Astrocyte (in vitro differentiated cells and primary cell): ENCODE measurements around the gene YEATS4. TPM values are rescaled to one million over a fixed set of nuclear protein-coding genes. Genes with fewer than 3 reads are reported as not detected.

Source experiments
- DNase-seq: peaks from one replicate; pipeline ENCODE4 v3.0.0-alpha.2; 2010; ENCODE audit warnings: low read depth
- FAIRE-seq: peaks from 2 replicates; lab custom pipeline; 2011; peaks lifted over from hg19 to GRCh38; lab: Jason Lieb, UNC
- H2AFZ ChIP-seq: 2 replicates; pipeline ENCODE4 v1.6.0; 2012; ENCODE audit warnings: low read depth, low read length, inconsistent platforms
- H3K27ac ChIP-seq: 2 replicates; pipeline ENCODE4 v1.5.1; 2011; ENCODE audit warnings: low read depth, low read length, inconsistent platforms
- H3K27me3 ChIP-seq: 2 replicates; pipeline ENCODE4 v1.6.0; 2011; ENCODE audit warnings: low read length, inconsistent platforms; ENCODE audit not compliant: insufficient read depth
- H3K36me3 ChIP-seq: 2 replicates; pipeline ENCODE4 v1.5.1; 2011; ENCODE audit warnings: low read length, inconsistent platforms; ENCODE audit not compliant: insufficient read depth
- H3K4me1 ChIP-seq: 2 replicates; pipeline ENCODE4 v1.5.1; 2011; ENCODE audit warnings: low read length, inconsistent platforms; ENCODE audit not compliant: insufficient read depth
- H3K4me2 ChIP-seq: 2 replicates; pipeline ENCODE4 v1.6.0; 2012; ENCODE audit warnings: low read length, inconsistent platforms
- H3K4me3 ChIP-seq: 2 replicates; pipeline ENCODE4 v1.5.1; 2011; ENCODE audit warnings: low read depth, mild to moderate bottlenecking, low read length, inconsistent platforms; ENCODE audit not compliant: insufficient read depth
- H3K79me2 ChIP-seq: 2 replicates; pipeline ENCODE4 v1.6.0; 2012; ENCODE audit warnings: mild to moderate bottlenecking, low read length, inconsistent platforms; ENCODE audit not compliant: insufficient read depth
- H3K9ac ChIP-seq: 2 replicates; pipeline ENCODE4 v1.6.0; 2012; ENCODE audit warnings: mild to moderate bottlenecking, low read length, inconsistent platforms
- H3K9me3 ChIP-seq: 2 replicates; pipeline ENCODE4 v1.5.1; 2012; ENCODE audit warnings: low read depth, mild to moderate bottlenecking, low read length, inconsistent platforms; ENCODE audit not compliant: insufficient read depth
- H4K20me1 ChIP-seq: 2 replicates; pipeline ENCODE4 v1.6.0; 2012; ENCODE audit warnings: low read length, inconsistent platforms; ENCODE audit not compliant: insufficient read depth
- H3K27ac Mint-ChIP-seq: one replicate; pipeline ENCODE4 v1.8.0; 2021; ENCODE audit warnings: mild to moderate bottlenecking, mixed read lengths; ENCODE audit not compliant: unreplicated experiment
- H3K27me3 Mint-ChIP-seq: one replicate; pipeline ENCODE4 v1.8.0; 2021; ENCODE audit warnings: low read depth, mixed read lengths; ENCODE audit not compliant: unreplicated experiment
- H3K36me3 Mint-ChIP-seq: one replicate; pipeline ENCODE4 v1.8.0; 2021; ENCODE audit warnings: low read depth, mixed read lengths; ENCODE audit not compliant: unreplicated experiment
- H3K4me1 Mint-ChIP-seq: one replicate; pipeline ENCODE4 v1.8.0; 2021; ENCODE audit warnings: low read depth, mixed read lengths; ENCODE audit not compliant: unreplicated experiment
- H3K4me3 Mint-ChIP-seq: one replicate; pipeline ENCODE4 v1.8.0; 2021; ENCODE audit warnings: mild to moderate bottlenecking, moderate library complexity, mixed read lengths; ENCODE audit not compliant: unreplicated experiment
- H3K9me3 Mint-ChIP-seq: one replicate; pipeline ENCODE4 v1.8.0; 2021; ENCODE audit warnings: mild to moderate bottlenecking, mixed read lengths; ENCODE audit not compliant: unreplicated experiment
- EZH2 ChIP-seq: IDR thresholded peaks from 2 replicates; pipeline ENCODE4 v1.6.1; 2012; ENCODE audit warnings: mild to moderate bottlenecking, low read length, inconsistent platforms; ENCODE audit not compliant: insufficient read depth
- total RNA-seq: library from RNA; stranded (reverse); gene quantifications from 2 replicates; pipeline ENCODE4 v1.2.1, GENCODE V29; 2021
- TF ChIP-seq, protein P1 (sequence below): IDR thresholded peaks from 2 replicates; pipeline ENCODE4 v1.5.1; 2011; ENCODE audit warnings: low read depth, mild to moderate bottlenecking, inconsistent platforms, low read length, moderate library complexity; ENCODE audit not compliant: insufficient read depth

Gene YEATS4
- total RNA-seq, 1 donor from 2014 or later: 11.6 TPM

DNA sequence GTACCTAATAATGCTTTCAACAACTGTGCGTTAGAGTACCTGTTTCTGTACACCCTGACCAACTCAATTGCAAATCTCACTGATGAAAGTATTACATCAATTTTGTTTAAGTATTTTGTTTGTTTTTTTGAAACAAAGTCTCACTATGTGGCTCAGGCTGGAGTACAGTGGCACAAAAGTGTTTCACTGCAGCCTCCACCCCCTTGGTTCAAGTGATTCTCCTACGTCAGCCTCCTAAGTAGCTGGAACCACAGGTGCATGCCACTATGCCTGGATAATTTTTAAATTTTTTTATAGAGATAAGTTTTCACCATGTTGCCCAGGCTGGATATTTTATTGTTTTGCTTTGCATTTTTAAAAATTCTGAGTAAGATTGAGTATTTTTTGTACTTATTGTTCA, 46.7 kb downstream of the YEATS4 start:
- FAIRE-seq (no peak), DNase-seq (peak; percentile 55)
- Histone ChIP-seq H4K20me1 (no peaks in the 10 kb centered on the region), H3K27me3 (no peaks in the 10 kb centered on the region), H3K9me3 (no peaks in the 10 kb centered on the region), H3K27ac (peak overlapping the region; percentile 97), H3K79me2 (no peaks in the 10 kb centered on the region), H3K36me3 (no peaks in the 10 kb centered on the region), H3K9ac (peak overlapping the region; percentile 73), H3K4me2 (peak overlapping the region; percentile 71), H3K4me3 (no peak overlapping the region), H2AFZ (no peak overlapping the region), H3K4me1 (peaks cover 18% of the 10 kb centered on the region)
- H3K36me3 Mint-ChIP-seq: peaks cover 2% of the 10 kb centered on the region
- peaks cover 27% of the 10 kb centered on the region for H3K4me1 Mint-ChIP-seq
- H3K4me3 Mint-ChIP-seq: no peak overlapping the region
- H3K27ac Mint-ChIP-seq: peak overlapping the region; percentile 73
- H3K9me3 Mint-ChIP-seq: no peaks in the 10 kb centered on the region
- TF ChIP-seq, protein P1, sequence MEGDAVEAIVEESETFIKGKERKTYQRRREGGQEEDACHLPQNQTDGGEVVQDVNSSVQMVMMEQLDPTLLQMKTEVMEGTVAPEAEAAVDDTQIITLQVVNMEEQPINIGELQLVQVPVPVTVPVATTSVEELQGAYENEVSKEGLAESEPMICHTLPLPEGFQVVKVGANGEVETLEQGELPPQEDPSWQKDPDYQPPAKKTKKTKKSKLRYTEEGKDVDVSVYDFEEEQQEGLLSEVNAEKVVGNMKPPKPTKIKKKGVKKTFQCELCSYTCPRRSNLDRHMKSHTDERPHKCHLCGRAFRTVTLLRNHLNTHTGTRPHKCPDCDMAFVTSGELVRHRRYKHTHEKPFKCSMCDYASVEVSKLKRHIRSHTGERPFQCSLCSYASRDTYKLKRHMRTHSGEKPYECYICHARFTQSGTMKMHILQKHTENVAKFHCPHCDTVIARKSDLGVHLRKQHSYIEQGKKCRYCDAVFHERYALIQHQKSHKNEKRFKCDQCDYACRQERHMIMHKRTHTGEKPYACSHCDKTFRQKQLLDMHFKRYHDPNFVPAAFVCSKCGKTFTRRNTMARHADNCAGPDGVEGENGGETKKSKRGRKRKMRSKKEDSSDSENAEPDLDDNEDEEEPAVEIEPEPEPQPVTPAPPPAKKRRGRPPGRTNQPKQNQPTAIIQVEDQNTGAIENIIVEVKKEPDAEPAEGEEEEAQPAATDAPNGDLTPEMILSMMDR: no peak
- no peak for TF ChIP-seq EZH2
- H3K27me3 Mint-ChIP-seq: no peaks in the 10 kb centered on the region

DNA sequence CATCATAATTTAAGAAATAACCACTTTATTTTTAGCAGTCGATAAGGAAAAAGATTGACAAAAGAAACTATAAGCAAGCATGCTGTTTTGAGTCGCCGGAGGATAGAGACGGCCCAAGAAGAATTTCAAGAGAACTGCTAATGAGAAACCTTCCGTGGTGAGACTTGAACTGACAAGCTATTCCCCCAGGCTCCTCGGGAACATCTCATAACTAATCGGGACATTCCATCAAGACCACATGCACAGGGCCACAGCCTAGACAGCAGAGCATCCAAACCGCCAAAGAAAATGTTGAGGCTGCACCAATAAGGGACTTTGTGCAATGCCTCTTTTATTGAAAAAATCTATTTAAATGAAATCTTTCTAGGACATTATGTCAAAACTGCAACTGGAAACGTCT, 51.0 kb downstream of the YEATS4 start:
- no peak for FAIRE-seq
- peaks cover 19% of the 10 kb centered on the region for H3K4me1 Mint-ChIP-seq

DNA sequence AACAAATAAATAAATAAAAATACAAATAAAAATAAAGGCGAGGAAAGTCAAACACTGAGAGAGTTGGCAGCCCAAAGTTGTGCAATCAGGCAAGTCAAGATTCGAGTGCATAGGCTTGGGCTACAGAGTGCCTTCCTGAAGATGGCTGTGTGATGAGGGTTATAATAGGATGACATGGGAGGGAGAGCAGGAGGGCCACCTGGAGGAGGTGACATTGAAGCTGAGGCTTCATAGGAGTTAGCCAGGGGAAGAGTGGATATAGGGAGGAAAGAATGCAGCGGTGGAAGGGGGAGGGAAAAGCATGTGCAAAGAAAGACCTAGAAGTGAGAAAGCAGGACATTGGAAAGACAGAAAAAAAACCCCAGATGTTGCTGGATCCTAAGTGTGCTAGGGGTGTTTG, 53.1 kb downstream of the YEATS4 start:
- no peak overlapping the region for H3K4me3 Mint-ChIP-seq
- H3K9me3 Mint-ChIP-seq: no peaks in the 10 kb centered on the region
- H3K36me3 Mint-ChIP-seq: no peaks in the 10 kb centered on the region
- H3K27me3 Mint-ChIP-seq: no peaks in the 10 kb centered on the region
- Histone ChIP-seq H3K27me3 (no peaks in the 10 kb centered on the region), H4K20me1 (no peaks in the 10 kb centered on the region), H3K79me2 (no peaks in the 10 kb centered on the region), H2AFZ (no peak overlapping the region), H3K9ac (no peak overlapping the region), H3K9me3 (no peaks in the 10 kb centered on the region), H3K4me1 (peaks cover 4% of the 10 kb centered on the region), H3K4me3 (no peak overlapping the region), H3K27ac (no peak overlapping the region), H3K36me3 (no peaks in the 10 kb centered on the region), H3K4me2 (no peak overlapping the region)
- H3K4me1 Mint-ChIP-seq: peaks cover 17% of the 10 kb centered on the region
- TF ChIP-seq EZH2: no peak
- H3K27ac Mint-ChIP-seq: no peak overlapping the region
- FAIRE-seq (no peak), DNase-seq (no peak)

More for the DNA sequence above, 51.0 kb downstream of the YEATS4 start:
- Mint-ChIP-seq H3K27me3 (no peaks in the 10 kb centered on the region), H3K27ac (no peak overlapping the region), H3K4me3 (no peak overlapping the region), H3K36me3 (peaks cover 2% of the 10 kb centered on the region), H3K9me3 (no peaks in the 10 kb centered on the region)
- Histone ChIP-seq H3K4me2 (no peak overlapping the region), H3K4me1 (peaks cover 8% of the 10 kb centered on the region), H3K27me3 (no peaks in the 10 kb centered on the region), H3K9me3 (no peaks in the 10 kb centered on the region), H3K27ac (no peak overlapping the region), H3K36me3 (no peaks in the 10 kb centered on the region), H3K4me3 (no peak overlapping the region), H2AFZ (no peak overlapping the region), H4K20me1 (no peaks in the 10 kb centered on the region), H3K9ac (no peak overlapping the region), H3K79me2 (no peaks in the 10 kb centered on the region)
- no peak for DNase-seq
- TF ChIP-seq EZH2: no peak
- TF ChIP-seq, protein P1: no peak
